Activated CD8-positive, alpha-beta memory T cell treated with anti-CD3 and anti-CD28 coated beads, Interleukin-2, amount 50 U/mL, for 48 hours (primary cell): ENCODE results near the gene PCLO.

Source experiments
- DNase-seq: peaks from one replicate; pipeline ENCODE4 v3.0.0-alpha.2; 2020

Gene PCLO

DNA sequence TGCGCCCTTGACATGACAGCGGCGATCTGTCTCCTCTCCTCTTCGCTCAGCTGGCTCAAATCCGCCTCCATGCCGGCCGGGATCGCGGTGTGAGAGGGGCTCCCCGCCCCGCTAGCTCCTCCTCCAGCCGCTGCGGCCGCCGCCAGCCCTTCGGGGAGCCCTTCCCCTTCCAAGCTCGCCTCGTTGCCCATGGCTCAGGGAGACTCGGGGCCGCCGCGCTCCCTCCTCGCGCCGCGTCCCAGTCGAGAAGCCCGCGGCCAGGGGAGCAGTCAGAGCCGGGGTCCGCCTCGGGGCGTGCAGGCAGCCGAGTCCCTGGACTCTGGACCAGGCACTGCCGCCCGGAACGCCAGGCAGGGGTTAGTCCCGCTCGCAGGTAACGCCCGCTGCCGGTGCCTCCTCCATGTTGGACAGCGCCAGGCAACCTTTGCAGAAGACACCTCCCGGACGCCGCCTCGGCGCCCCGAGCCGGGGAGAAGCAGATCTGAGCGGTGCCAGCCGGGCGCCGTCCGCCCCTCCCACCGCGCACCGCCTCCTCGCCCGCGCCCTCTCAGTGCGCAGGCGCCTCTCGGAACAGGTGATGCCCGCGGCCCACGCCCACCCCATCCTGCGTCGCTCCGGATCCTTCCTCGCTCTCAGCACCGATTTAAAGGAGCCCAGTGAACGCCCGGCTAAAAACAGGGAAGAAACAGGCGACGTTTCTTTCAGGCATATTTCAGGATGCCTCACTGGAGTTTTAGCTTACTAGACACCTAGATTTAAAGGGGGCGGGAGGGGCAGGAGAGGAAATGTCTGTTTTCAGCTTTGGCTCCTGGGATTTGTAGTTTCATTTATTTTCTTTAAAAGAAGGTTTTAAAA lies at the start of gene PCLO:
PCLO (minus strand) TSS at position 483 of the 855 bp plus-strand sequence; CDS start at position 191, 292 bp downstream.
- peak; percentile 73 for DNase-seq

GRCh38 chr7:83211685-83212084 lies 49.0 kb upstream of the PCLO start:
- DNase-seq, result no peak

GRCh38 chr7:83210479-83210878 lies 47.8 kb upstream of the PCLO start:
- no peak for DNase-seq

- DNase-seq, result no peak
Observed at GRCh38 chr7:83204715-83205114, 42.0 kb upstream of the PCLO start.

DNA sequence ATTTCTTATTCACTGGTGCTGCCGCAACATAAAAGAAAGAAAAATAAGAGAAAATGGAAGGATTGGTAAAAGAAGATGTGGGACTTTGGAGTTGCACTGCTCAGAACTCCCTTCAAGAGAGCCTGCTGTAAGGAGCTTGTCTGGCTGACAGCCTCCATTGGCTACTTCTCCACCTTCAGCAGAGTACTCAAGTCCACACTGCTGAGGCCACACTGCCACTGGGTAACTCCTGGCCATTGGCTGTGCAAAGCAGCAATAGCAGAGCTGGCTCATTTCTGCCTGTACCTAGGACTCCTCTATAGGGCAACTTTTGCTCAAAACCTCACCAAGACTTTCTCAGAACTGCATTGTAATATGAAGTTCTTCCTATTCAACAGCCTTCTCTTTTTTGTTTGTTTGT lies 38.7 kb upstream of the PCLO start:
- DNase-seq, result no peak

DNA sequence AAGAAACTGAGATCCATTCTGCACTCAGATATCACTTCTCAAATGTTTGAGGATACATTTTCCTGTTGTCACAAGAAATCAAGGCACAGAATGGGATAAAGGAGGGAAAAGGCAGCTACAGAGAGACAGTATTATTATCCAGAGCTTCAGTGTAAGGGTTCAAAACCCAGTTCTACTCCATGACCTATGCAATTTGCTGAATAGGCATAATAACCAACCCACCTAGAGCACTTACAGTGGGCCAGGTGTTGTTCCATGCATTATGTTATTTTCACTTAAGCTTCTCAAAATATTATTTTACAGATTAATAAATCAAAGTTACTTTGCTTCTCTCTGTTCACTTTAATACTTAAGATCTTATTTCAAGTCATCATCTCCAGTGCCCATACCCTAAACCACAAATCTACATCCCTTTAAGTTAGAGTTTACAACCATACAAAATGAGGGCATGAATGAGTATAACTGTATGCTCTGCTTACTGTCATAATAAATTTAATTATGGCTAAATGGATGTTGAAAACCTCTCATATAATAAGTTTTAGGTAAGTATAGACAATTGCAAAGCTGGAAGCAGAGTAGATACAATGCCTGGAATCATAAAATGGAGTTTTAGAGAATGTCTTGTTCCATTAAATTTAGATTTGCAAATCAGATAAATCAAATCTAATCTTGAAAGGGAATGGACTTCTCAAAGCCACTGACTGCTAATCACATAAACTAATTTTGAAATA lies 28.1 kb upstream of the PCLO start:
- no peak for DNase-seq

DNA sequence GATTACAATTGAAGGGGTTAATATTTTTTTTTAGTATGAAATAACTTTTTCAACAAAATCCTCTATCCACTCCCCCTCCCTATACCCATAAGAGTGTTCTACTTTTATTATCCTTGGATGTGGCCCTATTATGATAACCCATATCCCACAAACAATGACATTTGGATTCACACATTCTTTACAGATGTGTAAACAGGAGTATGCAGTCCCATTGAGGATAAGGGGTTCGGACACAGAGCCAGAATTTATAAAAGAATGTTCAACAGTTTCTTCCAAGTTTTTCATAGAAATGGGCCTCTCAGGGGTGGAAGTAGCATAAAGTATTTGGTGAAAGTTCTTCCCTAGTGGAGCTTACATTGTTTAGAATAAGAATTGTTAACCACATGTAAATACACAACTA lies 16.1 kb upstream of the PCLO start:
- DNase-seq, result no peak

- DNase-seq, result no peak
Observed at GRCh38 chr7:83178066-83178465, 15.4 kb upstream of the PCLO start.

DNA sequence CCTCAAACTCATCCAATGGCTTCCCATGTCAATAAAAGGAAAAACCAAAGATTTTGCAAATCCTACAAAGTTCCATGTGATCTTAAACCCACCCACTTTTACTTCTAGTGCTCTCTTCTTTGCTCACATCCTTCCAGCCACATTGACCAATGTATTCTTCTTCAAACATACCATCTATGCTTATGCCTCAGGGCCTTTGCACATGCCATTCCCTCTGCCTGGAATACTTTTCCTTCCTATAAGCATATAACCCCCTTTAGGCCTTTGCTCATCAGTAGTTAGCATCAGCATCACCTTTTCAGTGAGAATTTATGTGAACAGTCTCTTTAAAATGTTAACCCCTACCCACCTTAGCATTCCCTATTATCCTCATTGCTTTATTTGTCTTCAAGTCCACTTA lies 11.0 kb upstream of the PCLO start:
- no peak for DNase-seq

DNA sequence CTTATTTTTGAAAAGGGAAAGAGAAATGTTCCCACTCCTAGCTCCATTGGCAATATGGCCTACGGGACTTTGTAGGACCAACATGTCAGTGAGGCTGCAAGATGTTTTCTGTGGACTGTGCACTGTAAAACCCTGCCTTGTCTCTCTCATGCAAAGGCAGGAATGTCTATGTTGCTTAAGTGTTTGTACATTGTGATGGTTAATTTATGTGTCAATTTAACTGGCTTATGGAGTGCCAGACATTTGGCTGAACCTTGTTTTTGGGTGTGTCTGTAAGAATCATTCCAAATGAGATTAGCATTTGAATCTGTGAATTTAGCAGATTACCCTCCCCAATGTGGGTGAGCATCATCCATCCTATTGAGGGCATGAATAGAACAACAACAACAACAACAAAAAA lies 4.1 kb upstream of the PCLO start:
- no peak for DNase-seq

GRCh38 chr7:83161899-83162401 lies 734 bp downstream of the PCLO start:
- DNase-seq, result no peak

DNA sequence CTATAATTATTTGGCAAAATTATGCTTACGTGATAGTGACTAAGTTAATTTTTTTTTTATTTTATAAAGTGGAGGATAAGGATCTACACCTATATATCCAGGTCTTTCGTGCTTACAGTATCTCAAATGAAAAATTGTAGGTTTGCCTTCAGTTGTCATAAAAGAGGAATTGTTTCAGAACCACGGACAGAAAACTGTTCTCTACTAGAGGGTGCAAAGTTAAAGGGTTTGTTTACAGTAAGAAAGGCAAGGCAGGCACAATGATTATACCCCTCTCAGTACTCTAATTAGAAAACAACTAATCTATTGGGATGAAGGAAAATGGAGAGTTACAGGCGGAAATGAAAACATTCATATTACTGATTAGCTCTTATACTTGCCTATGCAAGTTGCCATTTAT lies 1.5 kb downstream of the PCLO start:
- no peak for DNase-seq

- DNase-seq, result no peak
Observed at GRCh38 chr7:83159731-83160130, 3.0 kb downstream of the PCLO start.

- no peak for DNase-seq
Observed at GRCh38 chr7:83156006-83156405, 6.7 kb downstream of the PCLO start.

- DNase-seq, result no peak
Observed at GRCh38 chr7:83155407-83155806, 7.3 kb downstream of the PCLO start.

- no peak for DNase-seq
Observed at GRCh38 chr7:83153419-83153818, 9.3 kb downstream of the PCLO start.

- DNase-seq, result no peak
Observed at GRCh38 chr7:83150310-83150709, 12.4 kb downstream of the PCLO start.

- no peak for DNase-seq
Observed at GRCh38 chr7:83149466-83149865, 13.2 kb downstream of the PCLO start.

GRCh38 chr7:83148776-83149175 lies 13.9 kb downstream of the PCLO start:
- no peak for DNase-seq

DNA sequence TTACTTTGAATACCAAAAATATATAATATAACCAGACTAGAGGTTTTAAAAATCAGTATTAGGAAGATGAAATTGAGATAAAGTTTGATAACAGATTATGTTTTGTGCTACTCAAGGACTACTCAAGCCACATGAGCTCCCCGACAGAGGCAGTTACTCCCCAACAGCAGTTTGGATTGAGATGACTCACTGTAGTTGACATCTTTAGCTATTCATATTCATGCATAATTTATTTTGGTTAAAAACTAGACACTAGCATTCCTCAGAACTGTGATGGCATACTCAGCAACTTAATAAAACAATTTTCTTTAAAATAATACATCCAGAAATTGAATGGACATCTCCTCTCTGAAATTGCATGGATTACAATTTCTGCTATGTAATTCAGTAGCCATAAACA lies 19.6 kb downstream of the PCLO start:
- DNase-seq, result no peak

- DNase-seq, result no peak
Observed at GRCh38 chr7:83142365-83142764, 20.3 kb downstream of the PCLO start.

- DNase-seq, result no peak
Observed at GRCh38 chr7:83141927-83142326, 20.8 kb downstream of the PCLO start.

GRCh38 chr7:83130623-83131545 lies 31.8 kb downstream of the PCLO start:
- DNase-seq, result no peak
